ENCODE measurements around the gene GSTP1.
"Not testable (repeated sequence)": the region's sequence is repeated elsewhere in the genome, so short reads cannot be mapped to it uniquely, and the experiment has no call there.

DNA sequence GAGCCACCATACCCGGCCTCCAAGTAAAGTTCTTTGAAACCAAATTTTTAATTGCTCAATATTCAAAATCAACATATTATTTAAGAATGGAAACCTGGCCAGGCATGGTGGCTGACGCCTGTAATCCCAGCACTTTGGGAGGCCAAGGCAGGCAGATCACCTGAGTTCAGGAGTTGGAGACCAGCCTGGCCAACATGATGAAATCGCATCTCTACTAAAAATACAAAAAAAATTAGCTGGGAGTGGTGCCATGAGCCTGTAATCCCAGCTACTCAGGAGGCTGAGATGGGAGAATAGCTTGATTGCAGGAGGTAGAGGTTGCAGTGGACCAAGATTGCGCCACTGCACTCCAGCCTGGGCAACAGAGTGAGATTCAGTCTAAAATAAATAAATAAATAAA lies 35.5 kb upstream of the GSTP1 start:
- TF ChIP-seq, protein P1, sequence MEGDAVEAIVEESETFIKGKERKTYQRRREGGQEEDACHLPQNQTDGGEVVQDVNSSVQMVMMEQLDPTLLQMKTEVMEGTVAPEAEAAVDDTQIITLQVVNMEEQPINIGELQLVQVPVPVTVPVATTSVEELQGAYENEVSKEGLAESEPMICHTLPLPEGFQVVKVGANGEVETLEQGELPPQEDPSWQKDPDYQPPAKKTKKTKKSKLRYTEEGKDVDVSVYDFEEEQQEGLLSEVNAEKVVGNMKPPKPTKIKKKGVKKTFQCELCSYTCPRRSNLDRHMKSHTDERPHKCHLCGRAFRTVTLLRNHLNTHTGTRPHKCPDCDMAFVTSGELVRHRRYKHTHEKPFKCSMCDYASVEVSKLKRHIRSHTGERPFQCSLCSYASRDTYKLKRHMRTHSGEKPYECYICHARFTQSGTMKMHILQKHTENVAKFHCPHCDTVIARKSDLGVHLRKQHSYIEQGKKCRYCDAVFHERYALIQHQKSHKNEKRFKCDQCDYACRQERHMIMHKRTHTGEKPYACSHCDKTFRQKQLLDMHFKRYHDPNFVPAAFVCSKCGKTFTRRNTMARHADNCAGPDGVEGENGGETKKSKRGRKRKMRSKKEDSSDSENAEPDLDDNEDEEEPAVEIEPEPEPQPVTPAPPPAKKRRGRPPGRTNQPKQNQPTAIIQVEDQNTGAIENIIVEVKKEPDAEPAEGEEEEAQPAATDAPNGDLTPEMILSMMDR (IDR thresholded peaks at IDR 0.05; ENCODE audit: low read depth, low read length), result not testable (repeated sequence)
- TF ChIP-seq EZH2phosphoT487 (IDR thresholded peaks at IDR 0.05; ENCODE audit: low read depth), result not testable (repeated sequence)
